DND-41 (cell line): Measurements from ENCODE around the gene TDP2.

ENCODE experiments used
- ATAC-seq: fragments of 200-7000 bp; cut with Tn5 transposase; 3 replicates; pipeline ENCODE4 v1.9.1; 2021; ENCODE audit warnings: low read depth; ENCODE audit not compliant: insufficient read depth
- DNase-seq: peaks from one replicate; pipeline ENCODE4 v3.0.0-alpha.2; 2020
- H2AFZ ChIP-seq: 2 replicates; pipeline ENCODE4 v1.6.0; 2012; ENCODE audit warnings: low read depth, low read length
- H3K27ac ChIP-seq: 2 replicates; pipeline ENCODE4 v1.5.1; 2012; ENCODE audit warnings: low read length, inconsistent platforms
- H3K27me3 ChIP-seq: fragments of 200-600 bp; sonication (generic); 2 replicates; pipeline ENCODE4 v1.6.0; 2012; ENCODE audit warnings: low read length, mild to moderate bottlenecking, inconsistent platforms; ENCODE audit not compliant: insufficient read depth, poor library complexity
- H3K36me3 ChIP-seq: 2 replicates; pipeline ENCODE4 v1.5.1; 2012; ENCODE audit warnings: low read length, inconsistent platforms; ENCODE audit not compliant: insufficient read depth
- H3K4me1 ChIP-seq: 2 replicates; pipeline ENCODE4 v1.5.1; 2012; ENCODE audit warnings: mild to moderate bottlenecking, low read length; ENCODE audit not compliant: insufficient read depth
- H3K4me2 ChIP-seq: 2 replicates; pipeline ENCODE4 v1.6.0; 2012; ENCODE audit warnings: mild to moderate bottlenecking, moderate library complexity, low read length, inconsistent platforms; ENCODE audit not compliant: insufficient read depth
- H3K4me3 ChIP-seq, 2 experiments: fragments of 200-600 bp in 1 of 2; shearing (Covaris generic) in 1 of 2; 2 replicates each; pipeline ENCODE4 v1.5.1; 2012 to 2016; ENCODE audit warnings: inconsistent platforms in 2 of 2, low read length in 2 of 2, mild to moderate bottlenecking in 2 of 2, low read depth in 1 of 2, moderate library complexity in 1 of 2
- H3K79me2 ChIP-seq: 2 replicates; pipeline ENCODE4 v1.6.0; 2012; ENCODE audit warnings: low read length, inconsistent platforms; ENCODE audit not compliant: insufficient read depth
- H3K9ac ChIP-seq: 2 replicates; pipeline ENCODE4 v1.6.0; 2012; ENCODE audit warnings: low read depth, mild to moderate bottlenecking, inconsistent platforms, low read length, moderate library complexity
- H3K9me3 ChIP-seq: 2 replicates; pipeline ENCODE4 v1.5.1; 2012; ENCODE audit warnings: low read length, moderate library complexity, mild to moderate bottlenecking, inconsistent platforms; ENCODE audit not compliant: insufficient read depth, severe bottlenecking
- H4K20me1 ChIP-seq: 2 replicates; pipeline ENCODE4 v1.6.0; 2012; ENCODE audit warnings: low read length; ENCODE audit not compliant: insufficient read depth
- CTCF ChIP-seq: IDR thresholded peaks from 2 replicates; pipeline ENCODE4 v1.5.1; 2012; ENCODE audit warnings: borderline replicate concordance, low read length, moderate library complexity, mild to moderate bottlenecking; ENCODE audit not compliant: poor library complexity, severe bottlenecking; ENCODE audit errors: extremely low read depth
- EZH2 ChIP-seq: IDR thresholded peaks from 3 replicates; pipeline ENCODE4 v1.6.1; 2012; ENCODE audit warnings: borderline replicate concordance, low read depth, mild to moderate bottlenecking, moderate library complexity, low read length, inconsistent platforms; ENCODE audit not compliant: severe bottlenecking

The TDP2 gene

GRCh38 chr6:24692003-24692402, 25.3 kb upstream of the TDP2 start:
- Histone ChIP-seq H3K4me3 (no peak overlapping the region), H3K27me3 (no peaks in the 10 kb centered on the region), H3K79me2 (no peaks in the 10 kb centered on the region), H3K27ac (no peak overlapping the region), H3K36me3 (peaks cover 3% of the 10 kb centered on the region; the same call in 1 of the 2 replicates), H3K9ac (no peak overlapping the region), H2AFZ (no peak overlapping the region), H3K9me3 (no peaks in the 10 kb centered on the region), H4K20me1 (no peaks in the 10 kb centered on the region), H3K4me2 (no peak overlapping the region), H3K4me1 (no peaks in the 10 kb centered on the region)
- no peak for DNase-seq
- TF ChIP-seq EZH2 (no peak), CTCF (no peak)
- ATAC-seq, result no peak

DNA sequence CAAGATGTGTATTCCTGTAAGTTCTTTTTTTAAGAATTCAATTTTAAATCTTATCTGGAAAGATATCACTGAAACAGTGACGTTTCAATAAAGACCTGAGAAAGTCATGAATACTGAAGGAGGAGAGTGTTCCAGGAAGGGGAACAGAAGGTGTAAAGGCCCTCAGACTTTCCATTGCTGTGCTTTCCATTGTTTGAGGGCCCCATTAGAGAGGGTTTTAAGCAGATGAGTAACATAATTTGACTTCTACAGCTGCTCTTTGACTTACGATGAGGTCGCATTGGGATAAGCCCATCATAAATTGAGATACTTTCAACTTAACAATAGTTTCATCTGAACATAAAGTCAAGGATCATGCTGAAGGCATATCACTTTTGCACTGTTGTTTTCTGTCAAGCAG, 24.9 kb upstream of the TDP2 start:
- Histone ChIP-seq H3K9ac (no peak overlapping the region), H4K20me1 (no peaks in the 10 kb centered on the region), H3K4me1 (no peaks in the 10 kb centered on the region), H3K4me2 (no peak overlapping the region), H3K79me2 (no peaks in the 10 kb centered on the region), H3K9me3 (no peaks in the 10 kb centered on the region), H2AFZ (no peak overlapping the region), H3K27ac (no peak overlapping the region), H3K27me3 (no peaks in the 10 kb centered on the region), H3K4me3 (no peak overlapping the region), H3K36me3 (peaks cover 3% of the 10 kb centered on the region; the same call in 1 of the 2 replicates)
- DNase-seq, result no peak
- no peak for ATAC-seq
- no peak for TF ChIP-seq EZH2
- no peak for TF ChIP-seq CTCF

- Histone ChIP-seq H3K4me1 (no peaks in the 10 kb centered on the region), H3K27ac (no peak overlapping the region), H3K9ac (no peak overlapping the region), H3K36me3 (peaks cover 3% of the 10 kb centered on the region; the same call in 1 of the 2 replicates), H3K4me2 (no peak overlapping the region), H3K9me3 (no peaks in the 10 kb centered on the region), H3K27me3 (no peaks in the 10 kb centered on the region), H3K79me2 (no peaks in the 10 kb centered on the region), H3K4me3 (no peak overlapping the region), H2AFZ (no peak overlapping the region), H4K20me1 (no peaks in the 10 kb centered on the region)
- DNase-seq, result no peak
- TF ChIP-seq EZH2 (no peak), CTCF (no peak)
- no peak for ATAC-seq
Measured at GRCh38 chr6:24690593-24690992, 23.9 kb upstream of the TDP2 start.

DNA sequence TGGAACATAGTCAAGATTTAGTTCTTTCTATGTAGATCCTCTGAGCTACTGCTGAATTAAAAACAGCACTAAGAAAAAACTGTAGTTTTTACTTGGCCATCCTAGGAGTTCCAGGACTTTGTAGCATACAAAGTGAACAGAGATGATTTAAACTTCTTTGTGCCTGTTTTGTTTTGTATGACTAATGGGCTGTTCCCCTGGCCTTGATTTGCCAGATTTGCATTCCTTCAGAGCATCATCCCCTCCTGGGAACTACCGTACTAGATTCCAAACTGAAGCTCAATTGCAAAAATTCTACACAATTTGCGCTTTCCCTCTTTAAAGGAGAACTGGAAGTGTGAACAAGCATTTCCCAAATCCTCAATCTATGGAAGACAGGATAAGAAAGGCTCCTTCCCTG, 23.3 kb upstream of the TDP2 start:
- no peaks in the 10 kb centered on the region for H3K4me1 ChIP-seq
- H3K79me2 ChIP-seq, result no peaks in the 10 kb centered on the region
- ATAC-seq (no peak), DNase-seq (no peak)
- no peak overlapping the region for H3K9ac ChIP-seq
- no peaks in the 10 kb centered on the region for H4K20me1 ChIP-seq
- no peak overlapping the region for H2AFZ ChIP-seq
- no peak overlapping the region for H3K4me3 ChIP-seq
- TF ChIP-seq EZH2 (no peak), CTCF (no peak)
- H3K36me3 ChIP-seq, result peaks cover 3% of the 10 kb centered on the region; the same call in 1 of the 2 replicates
- no peak overlapping the region for H3K27ac ChIP-seq
- H3K4me2 ChIP-seq, result no peak overlapping the region
- no peaks in the 10 kb centered on the region for H3K27me3 ChIP-seq
- no peaks in the 10 kb centered on the region for H3K9me3 ChIP-seq
